G401 (cell line): ENCODE data around the gene RPS2. TPM values are rescaled to one million over a fixed set of nuclear protein-coding genes. Genes with fewer than 3 reads are reported as not detected.
"Not testable (repeated sequence)": the region's sequence is repeated elsewhere in the genome, so short reads cannot be mapped to it uniquely, and the experiment has no call there.

Experiments
- DNase-seq: peaks from one replicate; pipeline ENCODE4 v3.0.0-alpha.2; 2015; ENCODE audit warnings: low spot score
- in situ Hi-C: cut with HindIII; loops from 2 replicates; pipeline ENCODE4 v1.10.0; 2016; ENCODE audit warnings: low sequenced_read_pairs, mixed read lengths
- total RNA-seq: library from RNA; depleted of rRNA; stranded (reverse); fragments of >200 nt; shearing (Covaris generic); gene quantifications from 2 replicates; pipeline ENCODE4 v1.2.3, GENCODE V29; 2014; rRNA removed

The RPS2 gene
- total RNA-seq = 10,196 and 11,503 TPM in 2 replicates

DNA sequence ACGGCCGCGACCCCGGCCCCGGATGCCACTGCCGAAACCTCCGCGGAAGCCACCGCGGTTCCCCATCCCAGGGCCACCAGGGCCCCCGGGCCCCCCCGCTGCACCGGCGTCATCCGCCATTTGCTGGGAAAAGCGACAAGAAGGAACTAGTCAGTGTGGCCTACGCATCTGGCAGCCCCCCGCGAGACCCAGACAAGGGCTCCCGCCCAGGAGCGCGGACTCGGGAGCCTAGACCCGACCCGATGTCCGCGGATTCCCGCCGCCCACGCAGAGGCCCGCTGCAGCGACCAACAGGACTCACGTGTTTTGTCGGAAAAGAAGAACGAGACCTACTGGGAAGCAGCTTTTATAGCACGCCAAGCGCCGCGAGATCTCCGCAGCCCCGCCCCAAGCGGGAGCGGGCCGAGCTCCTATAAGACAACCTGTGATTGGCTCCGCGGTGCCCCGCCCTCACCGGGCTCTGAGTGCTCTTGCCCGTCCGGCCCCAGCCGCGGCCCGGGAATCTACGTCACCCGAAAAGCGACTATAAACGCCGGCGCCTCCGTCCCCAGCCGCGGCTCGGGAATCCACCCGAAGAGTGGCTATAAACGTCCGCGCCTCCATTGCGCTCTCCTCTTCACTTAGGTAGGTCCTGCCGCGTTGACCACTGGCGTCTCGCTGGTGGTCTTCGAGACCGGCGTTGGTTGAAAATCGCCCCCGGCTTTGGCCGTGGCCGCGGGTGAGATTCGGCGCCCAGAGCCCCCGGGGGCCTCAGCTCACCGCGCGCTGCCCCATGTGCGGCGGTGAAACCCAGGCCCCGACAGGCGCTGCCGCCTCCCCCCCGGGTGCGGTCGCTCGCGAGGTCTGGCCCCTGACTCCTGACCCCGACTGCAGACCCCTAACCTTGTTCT is at the start of gene RPS2:
RPS2 (minus strand) TSS at position 321 of the 890 bp plus-strand sequence; CDS start at position 120, 201 bp downstream.
- DNase-seq = peak; percentile 99
- in situ Hi-C loops = loop anchor here (10.0 kb wide), 1 partner anchor 110 kb away; no protein-coding TSS in a partner anchor

DNA sequence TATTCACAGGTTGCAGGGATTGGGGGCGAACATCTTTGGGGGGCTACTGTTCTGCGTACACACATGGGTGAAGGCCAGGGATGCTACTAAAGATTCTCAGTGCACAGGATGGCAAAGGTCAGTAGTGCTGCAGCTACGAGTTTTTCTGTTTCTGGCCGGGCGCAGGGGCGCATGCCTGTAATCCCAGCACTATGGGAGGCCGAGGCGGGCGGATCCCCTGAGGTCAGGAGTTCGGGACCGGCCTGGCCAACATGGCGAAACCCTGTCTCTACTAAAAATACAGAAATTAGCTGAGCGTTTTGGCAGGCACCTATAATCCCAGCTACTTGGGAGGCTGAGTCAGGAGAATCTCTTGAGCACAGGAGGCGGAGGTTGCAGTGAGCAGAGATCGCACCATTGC is 48.9 kb upstream of the RPS2 start:
- DNase-seq = no peak
- in situ Hi-C loops = no loop called here

DNA sequence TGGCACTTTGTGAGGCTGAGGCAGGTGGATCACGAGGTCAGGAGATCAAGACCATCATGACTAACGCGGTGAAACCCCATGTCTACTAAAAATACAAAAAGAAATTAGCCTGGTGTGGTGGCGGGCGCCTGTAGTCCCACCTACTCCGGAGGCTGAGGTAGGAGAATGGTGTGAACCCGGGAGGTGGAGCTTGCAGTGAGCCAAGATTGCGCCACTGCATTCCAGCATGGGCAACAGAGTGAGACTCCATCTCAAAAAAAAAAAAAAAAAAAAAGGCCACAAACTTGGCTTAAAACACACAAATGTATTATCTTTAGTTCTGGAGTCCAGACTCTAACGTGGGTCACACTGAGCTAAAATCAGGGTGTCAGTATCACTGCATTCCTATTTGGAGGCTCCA is 47.1 kb upstream of the RPS2 start:
- in situ Hi-C loops = not testable (repeated sequence)

DNA sequence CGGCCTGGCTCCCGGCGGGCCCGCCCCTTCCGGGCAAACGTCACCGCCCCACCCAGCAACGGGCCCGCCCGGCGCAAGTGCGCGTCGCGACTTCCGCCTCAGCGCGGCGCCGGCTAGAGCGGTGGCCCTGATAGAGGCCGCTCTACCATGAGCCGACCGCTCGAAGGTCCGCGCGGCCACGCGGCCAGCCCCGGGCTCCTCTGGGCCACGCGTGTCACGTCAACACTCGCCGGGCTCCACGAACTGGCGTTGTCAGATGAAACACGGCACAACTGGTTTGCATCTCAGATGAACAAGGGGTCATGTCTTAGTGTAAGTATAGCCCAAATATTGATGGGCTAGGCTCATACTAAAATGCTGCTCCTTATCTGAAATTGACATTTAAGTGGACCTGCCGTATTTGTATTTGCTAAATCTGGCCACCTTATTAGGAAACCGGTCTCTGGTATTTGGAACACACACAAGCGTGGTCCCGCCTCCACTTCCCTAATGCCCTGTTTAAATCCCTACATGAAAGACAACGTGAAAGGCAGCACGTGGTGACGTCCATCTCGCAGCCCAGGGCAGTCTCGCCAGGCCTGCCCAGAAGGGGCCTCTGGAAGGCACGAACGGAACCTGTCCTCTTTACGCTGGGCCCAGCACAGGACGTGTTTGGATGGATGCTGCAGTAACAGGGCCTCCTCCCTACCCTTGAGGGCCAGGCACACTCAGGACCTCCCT is 45.3 kb upstream of the RPS2 start, which contains the start of gene ZNF598:
ZNF598 (minus strand) TSS at position 31 of the 720 bp plus-strand sequence.
- in situ Hi-C loops = no loop called here
- peak; percentile 87 for DNase-seq

More for the DNA sequence above, 47.1 kb upstream of the RPS2 start:
- not testable (repeated sequence) for DNase-seq

DNA sequence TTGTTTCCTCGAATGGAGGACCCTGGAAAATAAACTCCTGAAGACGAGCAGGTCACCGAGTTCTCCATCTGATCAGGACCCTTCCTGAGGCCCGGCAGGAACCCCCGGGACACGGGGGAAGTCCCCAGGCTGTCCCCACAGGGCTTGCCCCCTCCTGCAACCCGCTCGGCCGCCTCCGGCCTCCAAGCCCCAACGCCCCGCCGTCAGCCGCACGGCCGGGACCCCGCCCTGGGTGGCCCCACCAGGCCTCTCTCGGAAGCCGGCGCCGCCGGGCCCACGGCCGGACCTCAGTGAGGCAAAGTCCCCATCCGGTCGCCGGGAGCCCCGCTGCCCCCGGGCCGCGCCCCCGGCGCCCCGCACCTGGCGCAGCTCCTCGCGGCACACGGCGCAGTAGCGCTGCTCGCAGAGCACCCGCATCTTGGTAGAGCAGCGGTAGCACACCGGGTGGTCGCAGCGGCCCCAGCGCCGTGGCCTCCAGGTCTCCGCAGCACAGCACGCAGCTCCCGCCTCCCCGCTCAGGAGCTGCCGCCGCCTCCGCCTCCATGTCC is 44.6 kb upstream of the RPS2 start:
- DNase-seq = no peak
- in situ Hi-C loops = no loop called here

DNA sequence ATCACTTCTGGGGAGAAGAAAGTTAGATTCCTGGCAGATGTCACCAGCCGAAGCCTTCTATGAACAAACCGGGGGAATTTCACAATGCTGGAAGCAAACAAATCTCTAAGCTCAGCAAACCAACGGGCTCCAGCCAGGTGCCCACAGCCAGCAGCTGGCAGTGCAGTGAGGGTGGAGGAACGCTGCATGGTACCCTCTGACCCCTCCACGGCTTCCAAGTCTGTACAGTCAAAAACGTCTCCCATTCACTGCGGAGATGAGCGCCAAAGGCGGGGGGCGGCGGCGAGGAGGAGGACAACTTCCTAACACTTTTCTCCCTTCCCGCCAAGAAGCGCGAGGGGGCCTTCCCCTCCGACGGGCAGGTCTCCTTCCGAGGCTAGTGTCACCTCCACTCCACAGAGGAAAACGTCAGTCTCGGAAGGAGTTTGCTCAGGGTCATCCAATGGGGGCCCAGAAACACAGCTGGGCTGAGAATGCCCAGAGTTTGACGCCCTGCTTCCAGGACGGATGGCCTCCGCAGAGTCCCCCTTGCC is 44.1 kb upstream of the RPS2 start:
- DNase-seq = no peak
- in situ Hi-C loops = no loop called here

DNA sequence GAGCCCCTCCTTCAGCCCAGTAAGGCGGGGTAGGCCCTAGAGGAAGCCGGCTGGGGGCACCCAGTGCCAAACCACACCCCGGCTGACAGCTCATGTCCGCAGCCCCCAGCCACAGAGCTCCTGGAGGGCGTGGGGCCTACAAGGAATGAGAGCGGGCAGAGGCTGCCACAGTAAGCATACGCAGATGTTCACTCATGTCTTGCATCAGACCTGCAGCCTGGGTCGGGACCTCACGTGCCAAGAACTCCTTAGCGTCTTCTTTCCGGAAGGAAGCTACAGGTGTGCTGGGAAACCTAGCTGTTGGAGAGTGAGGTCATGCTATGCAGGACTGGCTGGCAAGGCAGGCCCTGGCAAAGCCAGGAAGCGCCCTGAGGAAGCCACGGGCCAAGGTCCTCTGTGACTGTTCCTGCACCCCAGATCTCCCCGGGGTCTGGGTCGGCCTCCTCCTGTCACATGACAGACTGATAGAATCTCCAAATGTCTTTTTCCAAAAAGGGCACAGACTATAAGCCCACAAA is 43.4 kb upstream of the RPS2 start:
- no peak for DNase-seq
- in situ Hi-C loops = no loop called here

DNA sequence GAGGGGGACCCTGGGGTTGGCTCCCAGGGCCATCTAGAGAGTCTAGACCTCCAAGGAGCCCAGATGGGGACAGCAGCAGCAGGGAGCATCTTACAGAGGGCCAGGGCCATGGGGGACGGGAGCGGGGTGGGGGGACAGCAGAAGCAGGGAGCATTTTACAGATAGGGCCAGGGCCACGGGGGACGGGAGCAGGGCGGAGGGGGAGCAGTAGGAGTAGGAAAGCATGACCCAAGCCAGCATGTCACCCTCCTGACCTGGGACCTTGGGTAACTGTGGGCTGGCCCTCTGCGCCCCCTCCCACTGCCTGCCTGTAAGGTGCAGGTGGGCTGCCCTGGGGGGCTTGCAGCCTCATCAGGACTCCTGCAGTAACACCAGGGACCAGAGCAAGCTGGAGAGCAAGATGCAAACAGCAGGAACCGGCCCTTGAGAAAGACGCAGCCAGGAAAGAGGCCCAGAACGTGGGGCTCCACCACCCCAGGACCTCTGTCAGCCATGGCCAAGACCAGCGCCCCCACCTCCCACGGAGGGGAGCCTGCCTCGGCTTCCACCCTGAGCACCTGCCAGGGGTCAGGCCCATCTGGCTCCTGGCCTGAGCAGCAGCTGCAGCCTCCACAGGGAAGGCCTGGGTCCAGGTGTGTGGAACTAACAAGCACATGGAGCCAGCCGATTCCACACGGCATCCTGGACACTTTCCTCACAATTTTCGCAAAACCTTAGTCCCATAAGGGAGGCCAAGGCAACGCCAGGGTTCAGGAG is 42.6 kb upstream of the RPS2 start:
- in situ Hi-C loops = no loop called here
- no peak for DNase-seq

DNA sequence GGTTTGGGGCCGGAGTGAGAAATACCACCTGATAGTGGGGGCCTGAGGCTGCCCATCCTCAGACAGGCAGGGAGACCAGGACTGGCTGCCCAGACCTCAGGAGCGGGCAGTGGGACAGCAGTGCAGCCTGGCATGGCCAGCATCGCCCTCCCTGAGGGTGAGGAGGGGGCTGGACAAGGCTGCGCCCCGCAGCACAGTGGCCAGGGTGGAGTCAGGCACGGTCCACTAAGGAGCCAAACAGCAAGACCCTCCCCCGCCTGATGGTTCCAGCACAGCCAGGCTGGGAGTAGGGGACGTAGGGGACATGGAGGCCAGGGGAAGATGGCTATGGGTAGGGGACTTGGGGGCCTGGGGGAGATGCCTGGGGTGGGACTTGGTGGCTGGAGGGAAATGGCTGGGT is 41.7 kb upstream of the RPS2 start:
- in situ Hi-C loops = no loop called here
- no peak for DNase-seq

DNA sequence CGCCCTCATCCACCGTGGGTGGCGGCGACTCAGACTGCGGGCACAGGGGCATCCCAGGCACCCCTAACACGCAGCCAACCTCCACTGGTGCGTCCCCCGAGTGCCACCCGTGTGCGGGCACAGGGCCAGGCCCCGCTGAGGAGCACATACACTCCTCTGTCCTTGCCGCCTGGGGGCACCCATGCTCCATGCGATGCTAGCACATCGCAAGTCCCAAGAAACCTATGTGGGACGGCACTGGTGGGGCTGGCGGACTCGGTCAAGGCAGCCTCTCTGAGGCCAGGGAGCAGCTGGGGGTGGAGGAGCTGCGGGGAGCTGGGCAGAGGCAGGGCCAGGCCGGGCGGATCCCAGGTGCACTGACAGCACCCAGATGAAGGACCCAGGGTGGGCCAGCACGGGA is 41.0 kb upstream of the RPS2 start:
- DNase-seq = peak; percentile 68
- in situ Hi-C loops = no loop called here

DNA sequence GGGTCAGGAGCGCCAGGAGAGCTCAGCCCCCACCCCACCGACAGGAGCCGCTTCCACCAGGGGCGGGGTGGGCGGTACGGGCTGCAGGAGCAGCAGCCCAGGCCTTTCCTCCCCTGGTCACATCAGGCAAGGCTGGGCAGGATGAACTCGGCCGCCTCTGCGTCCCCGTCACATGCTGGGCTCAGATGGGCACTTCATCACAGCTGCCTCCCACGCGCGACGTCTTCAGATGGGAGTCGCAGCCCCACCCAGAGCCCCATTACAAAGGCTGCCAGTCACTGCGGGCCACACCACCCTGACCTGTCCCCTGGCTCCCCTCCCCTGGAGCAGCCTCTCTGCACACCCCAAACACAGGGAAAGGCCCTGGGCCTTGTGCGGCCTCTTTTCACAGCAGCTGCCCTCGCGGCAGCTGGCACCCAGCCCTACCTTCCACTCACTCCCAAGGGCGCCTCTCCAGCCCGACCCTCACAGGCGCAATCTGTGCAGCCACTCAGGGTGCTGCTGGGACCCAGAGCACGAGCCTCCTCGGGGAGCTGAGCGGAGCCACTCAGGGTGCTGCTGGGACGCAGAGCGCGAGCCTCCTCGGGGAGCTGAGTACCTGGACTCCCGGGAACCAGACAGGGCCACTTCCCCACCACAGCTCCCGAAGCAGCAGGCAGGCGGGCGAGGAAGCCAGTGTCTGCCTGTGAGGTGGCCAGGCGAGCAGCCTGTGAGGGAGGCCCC is 40.3 kb upstream of the RPS2 start:
- in situ Hi-C loops = no loop called here
- DNase-seq = peak; percentile 43

DNA sequence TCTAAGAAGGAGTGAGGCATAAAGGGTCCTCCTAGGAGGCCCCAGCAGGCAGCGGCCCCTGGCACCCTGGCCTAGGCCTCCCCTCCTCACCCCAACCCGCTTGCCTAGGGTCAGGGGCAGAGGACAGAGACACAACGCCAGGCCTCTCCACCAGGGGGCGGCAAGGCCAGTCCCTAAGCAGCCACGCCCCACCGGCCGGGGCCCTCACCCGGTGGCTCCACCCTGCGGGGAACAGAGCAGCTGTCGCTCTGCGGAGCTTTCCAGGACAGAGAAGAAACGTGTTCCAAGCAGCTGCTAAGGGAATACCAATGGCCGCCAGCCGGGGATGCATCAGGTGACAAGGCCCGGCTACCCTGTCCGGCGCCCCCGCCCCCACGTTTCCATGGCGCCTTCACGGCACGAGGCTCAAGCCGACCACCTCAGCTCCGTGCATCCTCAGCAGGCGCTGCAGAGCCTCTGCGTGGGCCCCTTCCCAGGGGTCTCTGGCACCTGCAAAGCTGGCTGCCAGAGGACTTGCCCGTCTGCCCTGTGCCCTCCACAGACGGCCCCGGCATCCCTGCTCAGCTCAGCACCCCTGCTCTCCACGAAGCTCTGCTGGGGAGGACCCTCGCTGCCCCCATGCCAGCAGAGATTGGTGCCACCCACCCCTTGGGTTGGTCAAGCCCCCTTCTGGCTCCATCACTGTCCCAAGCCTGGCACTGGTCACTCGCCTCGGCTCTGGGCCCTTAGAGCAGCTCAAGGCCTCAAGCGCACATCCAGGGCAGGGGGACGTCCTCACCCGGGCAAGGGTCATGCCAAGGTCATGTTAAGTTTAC is 39.4 kb upstream of the RPS2 start:
- peak; percentile 77 for DNase-seq
- in situ Hi-C loops = no loop called here

DNA sequence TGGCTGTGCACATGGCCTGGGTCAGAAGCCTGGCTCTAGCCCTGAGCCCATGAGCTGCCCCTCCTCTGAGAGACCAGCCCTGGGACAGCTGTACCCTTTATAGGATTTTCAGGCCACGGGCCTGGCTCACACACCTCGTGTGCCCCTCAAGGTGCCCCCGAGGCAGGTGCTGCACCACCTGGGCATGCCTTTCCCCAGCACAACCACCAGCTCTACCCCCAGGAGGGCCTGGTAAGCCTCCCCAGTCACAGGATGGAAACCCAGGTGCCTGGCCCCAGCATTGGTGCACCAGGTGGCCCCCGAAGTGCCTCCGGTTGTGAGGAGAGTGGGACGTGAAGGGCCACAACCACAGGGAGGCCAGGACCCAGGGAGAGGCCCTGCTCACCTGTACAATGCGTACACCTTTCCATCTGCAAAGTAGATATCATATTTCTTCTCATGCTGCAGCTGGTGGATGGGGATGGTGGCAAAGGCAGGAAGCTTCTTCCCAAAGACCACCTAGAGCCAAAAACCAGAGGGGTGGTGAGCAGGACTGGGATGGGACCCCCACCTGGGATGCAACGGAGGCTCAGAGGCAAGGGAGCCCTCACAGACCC is 38.7 kb upstream of the RPS2 start:
- in situ Hi-C loops = no loop called here
- DNase-seq = no peak

DNA sequence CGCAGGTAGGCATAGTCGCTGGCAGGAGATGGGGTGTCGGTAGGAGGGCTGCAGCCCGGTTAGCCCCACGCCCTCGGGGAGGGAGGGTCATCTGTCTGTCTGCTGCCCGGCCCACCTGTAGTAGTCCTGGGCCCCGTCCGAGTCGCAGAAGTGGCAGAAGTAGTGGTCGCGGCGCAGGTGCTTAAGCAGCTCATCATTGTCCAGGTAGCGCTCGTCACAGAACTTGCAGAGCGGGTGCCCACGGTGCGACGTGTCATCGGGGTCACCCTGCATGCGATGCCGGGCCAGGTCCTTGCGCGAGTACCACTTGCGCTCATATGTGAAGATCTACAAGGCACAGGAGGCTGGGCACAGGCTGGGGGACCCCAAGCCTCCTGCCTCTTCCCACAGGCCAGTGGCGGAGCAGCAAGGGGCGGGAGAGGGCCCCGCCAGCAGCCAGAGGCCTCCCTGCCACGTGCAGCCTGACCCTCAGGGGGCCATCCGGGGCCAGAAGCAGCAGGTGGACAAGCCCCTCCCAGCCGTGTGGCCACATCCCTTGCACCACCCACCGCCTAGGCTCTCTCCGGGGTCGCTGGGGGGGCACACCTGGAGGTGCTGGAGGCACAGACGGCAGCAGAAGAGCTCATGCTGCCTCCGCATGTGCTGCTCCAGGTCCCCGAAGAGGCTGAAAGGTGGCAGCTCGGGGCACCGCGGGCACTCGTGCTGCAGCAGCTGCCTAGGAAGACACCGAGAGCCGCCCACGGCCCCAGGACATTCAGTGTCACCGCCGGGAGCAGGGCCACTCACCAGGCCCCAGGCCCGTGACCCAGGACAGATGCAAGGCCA is 38.0 kb upstream of the RPS2 start:
- in situ Hi-C loops = no loop called here
- no peak for DNase-seq

DNA sequence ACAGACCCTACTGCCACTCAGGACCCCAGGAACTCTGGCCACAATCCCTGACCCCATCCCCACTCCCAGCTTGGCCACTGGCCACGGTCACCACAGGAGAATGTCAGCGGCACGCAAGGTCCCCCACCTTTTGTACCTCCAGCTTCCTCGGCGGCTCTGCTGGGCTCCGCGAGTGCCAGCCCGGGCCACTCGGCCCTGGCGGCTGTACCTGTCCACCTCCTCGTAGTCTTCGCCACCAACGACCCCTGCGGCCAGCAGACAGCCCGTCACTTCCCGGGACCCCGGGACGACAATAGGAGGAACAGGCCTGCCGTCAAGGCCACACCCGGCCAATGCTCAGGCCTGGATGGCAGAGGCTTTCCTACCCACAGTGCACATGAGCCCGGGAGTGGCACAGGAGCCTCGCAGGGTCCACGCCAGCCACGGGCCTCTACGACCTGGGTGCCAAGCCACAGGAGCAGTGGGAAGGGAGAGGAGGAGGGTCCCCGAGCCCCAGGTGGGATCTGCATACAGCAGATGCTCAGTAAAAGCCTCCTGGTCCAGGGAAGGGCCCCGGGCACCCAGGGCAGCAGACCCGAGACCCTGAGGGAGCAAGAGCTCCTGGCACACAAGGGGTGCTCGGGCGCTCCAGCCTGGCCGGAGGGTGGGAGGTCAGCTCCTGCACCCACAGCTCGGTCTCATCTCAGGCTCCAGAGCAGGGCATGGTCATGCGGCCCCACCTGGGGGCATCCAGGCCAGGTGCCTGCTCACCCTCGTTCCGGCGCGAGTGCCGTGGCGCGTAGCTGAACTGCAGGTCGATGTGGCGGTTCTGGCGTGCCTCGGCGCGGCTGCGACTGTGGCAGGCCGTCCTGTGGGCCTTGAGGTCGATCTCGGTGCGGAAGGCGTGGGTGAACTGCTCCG is 37.1 kb upstream of the RPS2 start:
- DNase-seq = no peak
- in situ Hi-C loops = no loop called here
